HG03342 (cell line): Measurements from ENCODE around the gene PRKN.

ENCODE experiments used
- ATAC-seq: cut with Tn5 transposase; IDR thresholded peaks from one replicate; pipeline ENCODE4 v1.9.1; 2021; ENCODE audit warnings: mild to moderate bottlenecking, moderate library complexity; ENCODE audit not compliant: unreplicated experiment

The PRKN gene

GRCh38 chr6:162727322-162728182 is at the start of gene PRKN, which contains the start of gene PACRG:
Gene PRKN, minus strand, starts transcription at chr6:162727766.
Gene PACRG, plus strand, starts transcription at chr6:162727974.
- peak; percentile 98 for ATAC-seq

DNA sequence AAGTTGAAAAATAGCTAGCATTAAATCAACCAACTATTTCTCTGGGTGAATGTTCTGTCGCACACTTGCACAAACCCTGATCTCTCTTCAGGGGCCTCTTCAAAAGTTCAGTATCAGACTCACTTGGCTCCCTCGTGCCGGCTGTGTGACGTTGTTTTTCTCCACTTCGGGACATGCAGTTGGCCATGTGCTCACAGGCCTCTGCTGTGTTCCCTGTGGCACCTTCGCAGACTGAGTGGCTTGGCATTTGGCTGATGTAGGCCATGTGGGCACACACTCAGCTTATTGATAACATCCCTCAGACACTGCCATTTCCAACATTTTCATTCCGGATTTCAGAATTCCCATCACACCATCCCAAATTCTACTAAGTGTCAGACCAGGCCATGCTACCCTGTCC is 49.5 kb upstream of the PRKN start:
- no peak for ATAC-seq

DNA sequence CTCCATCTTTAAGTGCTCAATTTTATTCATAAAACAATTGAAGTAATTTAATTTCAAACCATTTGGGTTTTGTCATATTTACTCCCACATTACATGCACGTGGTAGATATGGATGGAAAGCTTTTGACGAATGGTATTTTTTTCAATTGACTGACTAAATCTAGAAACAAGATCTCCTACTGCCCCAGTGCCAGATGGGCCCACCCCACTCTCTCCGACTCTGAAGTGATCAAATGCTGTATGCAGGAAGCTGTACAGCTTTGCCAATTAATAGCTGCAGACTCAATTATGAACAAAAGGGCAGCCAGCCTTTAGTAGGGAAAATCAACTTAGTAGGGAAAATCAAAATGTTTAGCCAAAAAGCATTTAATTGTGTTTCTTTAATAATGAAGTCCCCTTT is 46.4 kb upstream of the PRKN start:
- ATAC-seq, result no peak

DNA sequence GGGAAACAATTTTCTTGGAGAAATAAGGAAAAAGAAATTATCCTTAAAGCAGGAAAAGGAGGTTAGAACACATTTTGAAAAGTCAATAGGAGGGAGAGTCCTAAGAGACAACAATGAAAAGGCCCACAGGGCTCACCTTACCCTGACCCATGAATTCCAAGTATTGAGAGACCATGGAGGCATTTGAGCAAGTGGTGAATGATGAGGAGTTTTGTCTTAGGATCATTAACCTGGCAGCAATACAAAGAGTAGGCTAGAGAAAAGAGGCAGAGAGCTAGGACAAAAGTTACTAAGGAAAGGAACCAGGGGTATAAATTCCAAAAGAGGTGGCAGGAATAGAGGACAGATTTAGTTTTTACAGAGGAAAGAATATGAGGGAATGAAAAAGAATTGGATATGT is 44.9 kb upstream of the PRKN start:
- no peak for ATAC-seq

- no peak for ATAC-seq
Observed at GRCh38 chr6:162770955-162771354, 43.4 kb upstream of the PRKN start.

DNA sequence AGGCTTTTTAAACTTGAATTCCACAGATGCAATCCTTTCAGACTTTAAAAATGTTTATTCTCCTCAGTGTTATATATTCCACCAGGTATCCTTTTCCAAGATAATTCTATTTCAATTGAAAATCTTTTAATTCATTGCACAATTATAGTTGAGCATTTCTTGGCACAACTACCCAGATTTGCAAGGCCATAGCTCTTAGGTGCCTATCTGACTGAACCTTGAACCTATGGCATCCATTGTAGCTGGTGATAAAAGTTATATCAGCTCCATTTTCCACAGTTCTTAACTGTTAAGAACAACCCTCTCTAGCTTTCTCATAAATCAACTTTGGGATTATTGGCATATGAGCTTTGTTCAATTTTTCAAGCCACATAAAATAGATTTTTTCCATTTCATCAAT is 42.6 kb upstream of the PRKN start:
- no peak for ATAC-seq

DNA sequence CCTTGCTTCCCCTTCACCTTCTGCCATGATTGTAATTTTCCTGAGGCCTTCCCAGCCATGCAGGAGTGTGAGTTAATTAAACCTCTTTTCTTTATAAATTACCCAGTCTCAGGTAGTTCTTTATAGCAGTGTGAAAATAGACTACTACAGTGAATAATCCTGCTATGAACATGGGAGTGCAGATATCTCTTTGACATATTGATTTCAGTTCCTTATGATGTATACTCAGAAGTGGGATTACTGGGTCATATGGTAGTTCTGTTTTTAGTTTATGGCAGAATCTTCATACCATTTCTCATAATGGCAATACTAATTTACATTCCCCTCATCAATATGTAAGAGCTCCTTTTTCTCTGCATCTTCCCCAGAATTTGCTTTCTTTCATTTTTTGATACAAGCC is 26.2 kb upstream of the PRKN start:
- ATAC-seq, result no peak

DNA sequence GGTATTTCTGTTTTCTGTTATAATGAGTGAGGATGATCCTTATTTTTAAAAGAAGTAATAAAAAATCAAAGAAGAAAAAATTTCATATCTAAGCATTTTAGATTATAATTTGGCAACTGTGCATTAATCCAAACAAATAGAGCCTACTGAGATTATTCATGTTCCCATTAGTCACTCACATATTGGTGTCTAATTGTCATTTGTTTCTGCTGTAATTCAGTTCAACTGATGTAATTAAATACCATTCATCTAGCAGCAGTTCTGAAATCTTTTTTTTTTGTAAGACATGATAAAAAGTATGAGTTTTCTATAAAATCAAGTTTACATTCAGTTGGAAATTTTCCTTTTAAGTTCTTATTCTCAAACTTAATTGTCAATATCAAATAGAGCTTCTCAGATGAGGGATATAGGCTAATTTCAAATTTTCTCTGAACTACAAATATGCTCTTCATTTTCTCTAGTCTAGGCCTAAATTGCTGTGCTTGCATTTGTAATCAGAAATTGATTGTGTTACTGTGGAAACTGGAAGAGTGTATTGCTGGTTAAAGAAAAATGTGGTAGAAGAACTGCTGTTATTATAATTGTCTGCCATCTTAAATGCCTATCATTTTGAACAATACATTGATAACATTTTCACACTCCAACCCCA is 23.8 kb upstream of the PRKN start:
- ATAC-seq, result no peak

GRCh38 chr6:162750776-162751175 is 23.2 kb upstream of the PRKN start:
- ATAC-seq, result no peak

- ATAC-seq, result no peak
Observed at GRCh38 chr6:162736961-162737360, 9.4 kb upstream of the PRKN start.

DNA sequence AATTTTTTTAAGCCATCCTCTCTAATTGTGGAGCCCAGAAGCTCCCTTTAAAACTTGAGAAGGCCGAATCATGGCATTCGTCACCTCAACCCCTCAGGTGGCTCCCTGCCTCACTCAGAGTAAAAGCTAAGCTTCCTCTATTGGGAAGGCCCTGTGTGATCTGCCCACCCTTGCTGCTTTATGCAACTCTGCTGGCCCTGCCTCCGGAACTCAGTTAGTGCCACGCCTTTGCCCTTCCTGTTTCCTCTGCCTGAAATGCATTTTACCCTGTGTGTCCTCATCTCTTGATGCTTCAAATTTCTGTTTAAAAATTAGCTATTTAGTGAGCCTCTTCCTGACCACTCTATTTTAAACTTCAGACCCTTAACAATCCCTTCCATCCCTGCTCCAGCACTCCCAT is 5.9 kb upstream of the PRKN start:
- ATAC-seq, result no peak

DNA sequence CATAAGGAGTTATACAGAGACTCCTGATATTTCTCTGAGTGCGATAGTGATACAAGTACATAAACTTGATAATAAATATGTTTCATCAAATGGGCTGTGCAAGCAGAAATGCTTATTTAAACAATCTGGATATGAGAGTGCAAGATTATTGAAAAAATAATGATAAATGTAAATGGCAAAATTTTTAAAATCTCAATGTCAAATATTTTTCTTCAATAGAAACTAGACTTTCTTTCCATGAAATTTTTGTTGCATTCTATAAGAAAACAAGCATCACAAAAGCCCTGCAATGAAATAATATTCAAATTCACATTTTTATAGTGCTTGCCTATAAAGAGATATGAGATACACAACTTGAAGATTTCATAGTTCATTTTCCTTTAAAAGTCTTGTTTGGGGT is 2.9 kb upstream of the PRKN start:
- no peak for ATAC-seq

DNA sequence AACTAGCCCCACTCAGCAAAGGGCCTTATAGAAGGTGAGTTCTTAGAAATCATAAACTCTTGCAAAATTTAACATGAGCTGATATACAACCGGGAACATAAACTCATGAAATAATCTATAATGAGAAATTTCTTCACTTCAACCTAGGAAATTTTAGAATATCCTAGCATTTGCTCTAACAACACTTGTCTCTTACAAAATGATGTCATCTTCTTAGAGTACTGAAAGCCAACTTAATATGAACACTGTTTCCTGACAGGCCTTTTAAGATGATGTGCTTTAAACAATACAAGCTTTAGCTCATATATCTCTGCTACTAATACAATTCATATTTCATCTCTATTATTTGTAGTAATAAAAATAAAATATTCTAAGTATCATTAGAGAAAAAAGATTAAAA is 1.1 kb upstream of the PRKN start:
- no peak for ATAC-seq

GRCh38 chr6:162728197-162728596 is 631 bp upstream of the PRKN start:
- ATAC-seq, result no peak

DNA sequence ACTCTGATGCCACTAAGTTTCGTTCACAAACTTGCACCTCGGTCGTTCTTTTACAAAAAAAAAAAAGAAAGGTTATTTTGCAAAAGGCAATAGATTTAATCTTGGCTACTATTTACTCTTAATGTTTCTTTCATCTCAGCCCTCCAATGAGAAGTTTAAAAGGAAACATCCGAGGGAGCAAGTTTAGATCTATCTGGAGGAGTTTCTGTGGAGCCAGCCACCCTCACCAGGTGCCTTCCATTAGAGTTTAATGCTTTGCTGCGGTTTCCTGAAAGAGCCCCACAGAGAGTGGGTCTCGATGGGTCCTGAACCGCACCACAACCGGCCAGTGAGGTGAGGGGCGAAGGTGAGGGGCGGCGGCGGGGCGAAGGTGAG is 632 bp downstream of the PRKN start:
- no peak for ATAC-seq

DNA sequence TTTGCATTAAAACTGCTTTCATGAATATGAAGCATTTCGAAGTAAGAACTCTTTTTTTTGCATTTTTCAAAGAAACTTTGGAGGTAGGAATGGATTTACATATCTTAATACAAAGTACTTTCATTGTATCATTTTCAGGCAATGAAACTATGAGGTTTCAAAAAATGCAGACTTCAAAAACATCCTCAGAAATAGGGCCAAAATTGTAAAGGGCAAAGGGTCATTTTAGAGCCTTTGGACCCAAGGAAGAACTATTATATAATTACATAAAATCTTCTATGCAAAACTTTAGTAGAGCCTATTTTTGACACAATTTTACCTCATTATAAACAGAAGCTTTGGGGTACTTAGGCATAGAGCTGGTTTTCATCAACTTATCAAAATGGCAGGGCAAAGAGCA is 4.9 kb downstream of the PRKN start:
- no peak for ATAC-seq

- no peak for ATAC-seq
Observed at GRCh38 chr6:162722226-162722625, 5.3 kb downstream of the PRKN start.

DNA sequence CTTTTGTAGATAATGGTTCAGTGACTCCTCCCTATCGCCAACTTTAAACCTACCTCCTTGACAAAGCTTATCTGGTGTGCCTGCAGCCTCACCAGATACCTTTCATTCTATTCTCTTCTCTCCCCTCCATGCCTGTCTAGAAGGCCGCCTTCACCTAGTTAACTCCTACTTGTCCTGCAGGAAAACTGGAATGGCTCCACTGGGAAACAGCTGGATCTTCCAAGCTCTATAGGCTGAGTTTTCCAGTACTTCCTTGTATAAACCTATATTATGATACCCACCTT is 6.2 kb downstream of the PRKN start:
- ATAC-seq, result no peak

GRCh38 chr6:162719528-162719927 is 8.0 kb downstream of the PRKN start:
- no peak for ATAC-seq

DNA sequence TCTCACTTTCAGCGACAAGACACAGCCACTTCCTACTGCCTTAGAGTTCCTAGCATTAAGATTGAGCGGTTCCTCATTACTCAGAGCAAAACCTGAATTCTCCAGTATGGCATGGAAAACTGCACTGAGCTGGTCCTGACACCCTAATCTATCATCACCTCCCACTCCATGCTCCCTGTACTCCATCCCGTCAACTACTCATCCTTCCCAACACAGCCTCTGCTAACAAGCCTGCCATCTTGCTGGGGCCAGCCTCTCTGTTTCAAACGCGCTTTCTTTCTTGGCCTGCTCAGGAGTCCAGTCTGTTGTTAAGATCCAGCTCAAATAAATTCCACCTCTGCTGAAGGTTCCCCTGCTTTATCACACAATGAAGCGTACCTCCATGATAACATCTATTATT is 12.0 kb downstream of the PRKN start:
- ATAC-seq, result no peak

- no peak for ATAC-seq
Observed at GRCh38 chr6:162713974-162714780, 13.4 kb downstream of the PRKN start.

GRCh38 chr6:162712694-162713093 is 14.9 kb downstream of the PRKN start:
- no peak for ATAC-seq
